H1 (cell line): ENCODE measurements around the gene ATP2C1. TPM values are rescaled to one million over a fixed set of nuclear protein-coding genes. Genes with fewer than 3 reads are reported as not detected.

Experiments
- CTCF ChIA-PET: fragments of 300-600 bp; sonication (Branson Sonifier 250); formaldehyde crosslinking; loops from one replicate; lab custom pipeline; 2021; ENCODE audit not compliant: partially characterized antibody; lab: Charles Lee
- POLR2A ChIA-PET: fragments of 300-600 bp; sonication (Branson Sonifier 250); formaldehyde crosslinking; loops from one replicate; lab custom pipeline; 2021; ENCODE audit warnings: inconsistent platforms; ENCODE audit not compliant: partially characterized antibody; lab: Charles Lee
- DNase-seq, 2 experiments: peaks; one replicate each; pipeline versions ENCODE4 v3.0.0 to v3.0.0-alpha.2; 2010 to 2022; ENCODE audit warnings: low spot score in 2 of 2, low read depth in 1 of 2, mixed read lengths in 1 of 2
- FAIRE-seq: peaks from 2 replicates; lab custom pipeline; 2011; peaks lifted over from hg19 to GRCh38; lab: Jason Lieb, UNC
- H2AFZ ChIP-seq: 2 replicates; pipeline ENCODE4 v1.8.1; 2012; ENCODE audit warnings: low read length, inconsistent platforms
- H2AK5ac ChIP-seq: 2 replicates; pipeline ENCODE4 v1.6.1; 2013; ENCODE audit warnings: low read depth, low read length
- H2BK120ac ChIP-seq: replicated peaks from 2 replicates; pipeline ENCODE3; 2013; ENCODE audit warnings: low read depth, low read length, inconsistent platforms
- H2BK12ac ChIP-seq: 2 replicates; pipeline ENCODE4 v1.6.1; 2013; ENCODE audit warnings: low read depth, low read length
- H2BK15ac ChIP-seq: 2 replicates; pipeline ENCODE4 v1.6.1; 2013; ENCODE audit warnings: low read length
- H2BK20ac ChIP-seq: 2 replicates; pipeline ENCODE4 v1.6.1; 2013; ENCODE audit warnings: low read length
- H2BK5ac ChIP-seq: 2 replicates; pipeline ENCODE4 v1.6.1; 2013; ENCODE audit warnings: low read depth, low read length
- H3K14ac ChIP-seq: 2 replicates; pipeline ENCODE4 v1.6.1; 2013; ENCODE audit warnings: inconsistent platforms; ENCODE audit not compliant: insufficient read length
- H3K18ac ChIP-seq: 2 replicates; pipeline ENCODE4 v1.6.1; 2013; ENCODE audit warnings: low read length; ENCODE audit errors: extremely low read depth
- H3K23ac ChIP-seq: 2 replicates; pipeline ENCODE4 v1.6.1; 2013; ENCODE audit warnings: inconsistent platforms; ENCODE audit not compliant: insufficient read length
- H3K23me2 ChIP-seq: 2 replicates; pipeline ENCODE4 v1.6.1; 2013; ENCODE audit warnings: low read depth, low read length
- H3K27ac ChIP-seq: 2 replicates; pipeline ENCODE4 v1.6.1; 2011; ENCODE audit warnings: low read depth, low read length, inconsistent platforms
- H3K27me3 ChIP-seq, 4 experiments: replicated peaks in 1 of 4; 1 replicate in 1 of 4; 2 replicates in 3 of 4; pipeline versions ENCODE4 v1.6.1 to v1.8.1; 2011 to 2013; ENCODE audit warnings: low read length in 3 of 4, mild to moderate bottlenecking in 3 of 4, inconsistent platforms in 2 of 4, mixed read lengths in 2 of 4, moderate library complexity in 1 of 4; ENCODE audit not compliant: control insufficient read depth in 3 of 4, insufficient read depth in 3 of 4; ENCODE audit errors: extremely low read depth in 1 of 4
- H3K36me3 ChIP-seq, 4 experiments: 2 replicates each; pipeline versions ENCODE4 v1.6.1 to v1.8.1; 2011 to 2013; ENCODE audit warnings: mild to moderate bottlenecking in 4 of 4, low read length in 3 of 4, moderate library complexity in 2 of 4, control low read depth in 1 of 4, inconsistent platforms in 1 of 4; ENCODE audit not compliant: insufficient read depth in 4 of 4, control insufficient read depth in 2 of 4
- H3K4ac ChIP-seq: replicated peaks from 2 replicates; pipeline ENCODE3; 2013; ENCODE audit warnings: low read length, low read depth, mixed read lengths, inconsistent platforms; ENCODE audit not compliant: insufficient read length
- H3K4me1 ChIP-seq, 4 experiments: replicated peaks in 1 of 4; 1 replicate in 1 of 4; 2 replicates in 3 of 4; pipeline versions ENCODE4 v1.6.1 to v1.8.1; 2011 to 2013; ENCODE audit warnings: low read length in 3 of 4, inconsistent platforms in 2 of 4, mixed read lengths in 1 of 4; ENCODE audit not compliant: insufficient read depth in 4 of 4, control insufficient read depth in 3 of 4
- H3K4me2 ChIP-seq, 2 experiments: 2 replicates each; pipeline versions ENCODE4 v1.6.1 to v1.8.1; 2011 to 2013; ENCODE audit warnings: low read depth in 2 of 2, low read length in 2 of 2, control low read depth in 1 of 2, inconsistent platforms in 1 of 2, mild to moderate bottlenecking in 1 of 2; ENCODE audit not compliant: insufficient read depth in 1 of 2
- H3K4me3 ChIP-seq, 4 experiments: fragments of 200-600, 300-600 bp in 1 of 4; sonication (generic), shearing (Covaris generic), sonication (Bioruptor Twin) in 1 of 4; 2 replicates each; pipeline versions ENCODE4 v1.5.1 to v1.8.1; 2011 to 2016; ENCODE audit warnings: low read length in 4 of 4, low read depth in 3 of 4, control low read depth in 2 of 4, inconsistent platforms in 2 of 4, mild to moderate bottlenecking in 2 of 4, mixed read lengths in 1 of 4, moderate library complexity in 1 of 4; ENCODE audit not compliant: insufficient read depth in 2 of 4; ENCODE audit errors: extremely low read depth in 1 of 4
- H3K56ac ChIP-seq: replicated peaks from 2 replicates; pipeline ENCODE3; 2013; ENCODE audit warnings: low read depth, mild to moderate bottlenecking, mixed read lengths, low read length, inconsistent platforms; ENCODE audit not compliant: insufficient read length
- H3K79me1 ChIP-seq: 2 replicates; pipeline ENCODE4 v1.6.1; 2013; ENCODE audit warnings: low read depth, low read length, control low read depth
- H3K79me2 ChIP-seq, 2 experiments: 2 replicates each; pipeline versions ENCODE4 v1.6.1 to v1.8.1; 2012 to 2013; ENCODE audit warnings: low read length in 2 of 2, mild to moderate bottlenecking in 2 of 2, inconsistent platforms in 1 of 2; ENCODE audit not compliant: insufficient read depth in 2 of 2, control insufficient read depth in 1 of 2
- H3K9ac ChIP-seq, 4 experiments: replicated peaks in 1 of 4; 1 replicate in 1 of 4; 2 replicates in 3 of 4; pipeline versions ENCODE4 v1.6.1 to v1.8.1; 2011 to 2013; ENCODE audit warnings: low read depth in 3 of 4, low read length in 3 of 4, control low read depth in 2 of 4, mild to moderate bottlenecking in 2 of 4, moderate library complexity in 2 of 4, inconsistent platforms in 1 of 4; ENCODE audit errors: extremely low read depth in 1 of 4
- H3K9me3 ChIP-seq, 2 experiments: 2 replicates each; pipeline versions ENCODE4 v1.6.1 to v1.8.1; 2012 to 2013; ENCODE audit warnings: mild to moderate bottlenecking in 2 of 2, moderate library complexity in 2 of 2, control low read depth in 1 of 2, inconsistent platforms in 1 of 2, low read depth in 1 of 2, low read length in 1 of 2, mixed read lengths in 1 of 2; ENCODE audit not compliant: insufficient read depth in 2 of 2
- H4K20me1 ChIP-seq, 2 experiments: replicated peaks in 1 of 2; 2 replicates each; pipeline versions ENCODE3 to v1.8.1; 2011 to 2013; ENCODE audit warnings: inconsistent platforms in 2 of 2, low read length in 2 of 2, mild to moderate bottlenecking in 1 of 2; ENCODE audit not compliant: insufficient read depth in 2 of 2, control insufficient read depth in 1 of 2
- H4K5ac ChIP-seq: 2 replicates; pipeline ENCODE4 v1.6.1; 2013; ENCODE audit warnings: low read length, low read depth, mixed read lengths, inconsistent platforms; ENCODE audit not compliant: insufficient read length
- H4K8ac ChIP-seq: 2 replicates; pipeline ENCODE4 v1.8.0; 2013; ENCODE audit warnings: mild to moderate bottlenecking, moderate library complexity, low read length, inconsistent platforms; ENCODE audit not compliant: insufficient read depth; ENCODE audit errors: extremely low read depth
- H4K91ac ChIP-seq: replicated peaks from 2 replicates; pipeline ENCODE3; 2013; ENCODE audit warnings: low read length, mixed read lengths, inconsistent platforms; ENCODE audit not compliant: insufficient read length
- CEBPB ChIP-seq: IDR thresholded peaks from 2 replicates; pipeline ENCODE4 v1.6.1; 2012; ENCODE audit warnings: low read depth, low read length
- CTCF ChIP-seq, 3 experiments: IDR thresholded peaks; 1 replicate in 2 of 3; 2 replicates in 1 of 3; pipeline versions ENCODE4 v1.5.1 to v1.6.1; 2011; ENCODE audit warnings: low read length in 3 of 3, mild to moderate bottlenecking in 3 of 3, inconsistent platforms in 2 of 3, low read depth in 1 of 3, moderate library complexity in 1 of 3; ENCODE audit not compliant: insufficient read depth in 1 of 3; ENCODE audit errors: control extremely low read depth in 1 of 3
- E2F6 ChIP-seq: IDR thresholded peaks from 2 replicates; pipeline ENCODE4 v1.6.1; 2012; ENCODE audit warnings: inconsistent platforms
- GABPA ChIP-seq: IDR thresholded peaks from 2 replicates; pipeline ENCODE4 v1.6.1; 2011; ENCODE audit warnings: mild to moderate bottlenecking, low read length, moderate library complexity, borderline replicate concordance; ENCODE audit not compliant: insufficient read depth
- HDAC2 ChIP-seq, 2 experiments: fragments of 300-600 bp in 1 of 2; sonication (generic) in 1 of 2; IDR thresholded peaks; 2 replicates each; pipeline ENCODE4 v1.6.1; 2011 to 2012; ENCODE audit warnings: low read depth in 2 of 2, low read length in 2 of 2, mild to moderate bottlenecking in 2 of 2, moderate library complexity in 2 of 2, borderline replicate concordance in 1 of 2, inconsistent platforms in 1 of 2
- HDAC6 ChIP-seq: IDR thresholded peaks from one replicate; pipeline ENCODE4 v1.7.1; 2012; ENCODE audit warnings: low read depth, mild to moderate bottlenecking, inconsistent platforms, low read length, moderate library complexity
- KDM1A ChIP-seq: fragments of 200-600, 300-600 bp; sonication (generic); IDR thresholded peaks from 2 replicates; pipeline ENCODE4 v1.7.1; 2016; ENCODE audit warnings: mild to moderate bottlenecking, low read length, borderline replicate concordance
- POLR2A ChIP-seq, 2 experiments: IDR thresholded peaks; 1 replicate in 1 of 2; 2 replicates in 1 of 2; pipeline ENCODE4 v1.6.1; 2011; ENCODE audit warnings: low read depth in 2 of 2, low read length in 2 of 2, mild to moderate bottlenecking in 2 of 2; ENCODE audit errors: control extremely low read depth in 1 of 2
- POLR2AphosphoS5 ChIP-seq: IDR thresholded peaks from 2 replicates; pipeline ENCODE4 v1.6.1; 2011; ENCODE audit warnings: low read depth, low read length
- SP2 ChIP-seq: IDR thresholded peaks from 2 replicates; pipeline ENCODE4 v1.6.1; 2012; ENCODE audit warnings: mild to moderate bottlenecking, low read length, inconsistent platforms
- ZNF274 ChIP-seq: IDR thresholded peaks from 2 replicates; pipeline ENCODE4 v1.7.0; 2012; ENCODE audit warnings: low read length, borderline replicate concordance; ENCODE audit errors: extremely low read depth
- WGBS, 2 experiments: shearing (Covaris generic) in 1 of 2; methylation state at CpG; one replicate each; pipeline versions ENCODE4 v1.1.6 to v1.1.7; 2013 to 2015; ENCODE audit warnings: low lambda C conversion rate in 2 of 2, mixed read lengths in 2 of 2, inconsistent platforms in 1 of 2, low coverage in 1 of 2, missing lambda C conversion rate in 1 of 2; ENCODE audit not compliant: insufficient replicate concordance in 2 of 2, insufficient coverage in 1 of 2, insufficient read length in 1 of 2; ENCODE audit errors: extremely low coverage in 1 of 2, missing lambda C conversion rate in 1 of 2; 5-methylcytosine and 5-hydroxymethylcytosine counted together
- polyA plus RNA-seq, 7 experiments: library from polyadenylated mRNA; depleted of rRNA in 3 of 7; stranded (reverse) in 5 of 7; unstranded in 2 of 7; fragments of >200 nt in 5 of 7; fragments of 200-250 nt in 2 of 7; gene quantifications; 1 replicate in 5 of 7; 2 replicates in 1 of 7; 4 replicates in 1 of 7; pipeline versions ENCODE4 v1.2.1 to v1.2.3, GENCODE V29; 2011 to 2013; ENCODE audit warnings: missing spikeins in 2 of 7, mixed read lengths in 2 of 7
- total RNA-seq: library from RNA; stranded (reverse); fragmentation: NEBNext Ultra II Directional; extraction: Animal tissue kit (Norgen Biotek cat#: 25700); gene quantifications from 2 replicates; pipeline ENCODE4 v1.2.1, GENCODE V29; 2021

The ATP2C1 gene
- total and polyA plus RNA-seq, 2 of the 8 experiments (the other 6 are each of a cell fraction or from before 2014, with no cell fraction given) = 50.7 to 68.5 TPM

- H2BK12ac ChIP-seq = no peak overlapping the region
- H3K79me1 ChIP-seq = no peaks in the 10 kb centered on the region
- H4K20me1 ChIP-seq = no peaks in the 10 kb centered on the region
- no peak overlapping the region for H3K9ac ChIP-seq
- H3K4me3 ChIP-seq = no peak overlapping the region
- H2BK15ac ChIP-seq = no peak overlapping the region
- no peak overlapping the region for H3K27ac ChIP-seq
- H3K14ac ChIP-seq = no peak overlapping the region
- H3K18ac ChIP-seq = no peak overlapping the region
- no peak overlapping the region for H3K4ac ChIP-seq
- no peak overlapping the region for H3K23ac ChIP-seq
- WGBS, 2 experiments = 100% methylated on average over 1 of the region's 1 CpG; no CpG with 5 or more reads in 1 of the 2 experiments
- no peaks in the 10 kb centered on the region for H3K79me2 ChIP-seq
- H2AK5ac ChIP-seq = no peak overlapping the region
- no peak overlapping the region for H4K8ac ChIP-seq
- DNase-seq = no peak
- H3K56ac ChIP-seq = no peak overlapping the region
- no peaks in the 10 kb centered on the region for H3K9me3 ChIP-seq
- ChIA-PET CTCF (interaction anchor here (0.6 to 1.6 kb wide), 2 partner anchors 82 to 1019 kb away, joined by 3 to 4 read pairs; no protein-coding TSS in a partner anchor), POLR2A (interaction anchor here (1.2 kb wide), 1 partner anchor 9 kb away, joined by 3 read pairs; no protein-coding TSS in a partner anchor)
- H2AFZ ChIP-seq = no peak overlapping the region
- H2BK120ac ChIP-seq = no peak overlapping the region
- no peak for FAIRE-seq
- peaks cover 2 to 14% (median 11%) of the 10 kb centered on the region in 4 experiments; a peak in 5 of 7 replicates for H3K4me1 ChIP-seq
- no peak overlapping the region for H4K91ac ChIP-seq
- H3K4me2 ChIP-seq = no peak overlapping the region
- no peaks in the 10 kb centered on the region for H3K36me3 ChIP-seq
- no peaks in the 10 kb centered on the region; the same call in 1 of the 2 replicates for H3K23me2 ChIP-seq
- H2BK20ac ChIP-seq = no peak overlapping the region
- no peaks in the 10 kb centered on the region for H3K27me3 ChIP-seq
- H4K5ac ChIP-seq = no peak overlapping the region
- H2BK5ac ChIP-seq = no peak overlapping the region
- TF ChIP-seq CEBPB = no peak
- TF ChIP-seq ZNF274 = no peak
- no peak for TF ChIP-seq SP2
- no peak for TF ChIP-seq POLR2AphosphoS5
- TF ChIP-seq HDAC2 (IDR thresholded peaks at IDR 0.05; ENCODE audit: borderline replicate concordance in 1 of 2, low read depth in 2 of 2, low read length in 2 of 2) = no peak
- no peak for TF ChIP-seq E2F6
- no peak for TF ChIP-seq HDAC6
- TF ChIP-seq GABPA = no peak
- TF ChIP-seq KDM1A = no peak
- no peak for TF ChIP-seq CTCF (IDR thresholded peaks at IDR 0.05; ENCODE audit: control extremely low read depth in 1 of 3, insufficient read depth in 1 of 3, low read depth in 1 of 3, low read length in 3 of 3)
- no peak for TF ChIP-seq POLR2A (IDR thresholded peaks at IDR 0.05; ENCODE audit: control extremely low read depth in 1 of 2, low read depth in 2 of 2, low read length in 2 of 2)
Measured at GRCh38 chr3:130844462-130844861, 49.4 kb upstream of the ATP2C1 start.
